Measurements from ENCODE around the gene CFAP100.

The CFAP100 gene

GRCh38 chr3:126485956-126486355, 91.2 kb downstream of the CFAP100 start:
- H3K9me3 ChIP-seq (ENCODE audit: insufficient read depth, low read length), result no peaks in the 10 kb centered on the region
- no peaks in the 10 kb centered on the region for H3K27me3 ChIP-seq (ENCODE audit: low read depth, low read length)
- no peaks in the 10 kb centered on the region for H3K36me3 ChIP-seq (replicated peaks; ENCODE audit: low read depth, low read length)
- H2AFZ ChIP-seq (ENCODE audit: low read depth, low read length), result no peak overlapping the region
- H3K79me2 ChIP-seq (ENCODE audit: low read length), result no peaks in the 10 kb centered on the region
- no peaks in the 10 kb centered on the region for H3K4me1 ChIP-seq (ENCODE audit: low read length)
- no peak overlapping the region for H3K4me2 ChIP-seq (ENCODE audit: low read length)
- no peak for TF ChIP-seq CTCF (IDR thresholded peaks at IDR 0.05; ENCODE audit: low read depth, low read length)
- no peaks in the 10 kb centered on the region for H4K20me1 ChIP-seq (ENCODE audit: insufficient read depth, low read length)
- no peak overlapping the region for H3K27ac ChIP-seq (ENCODE audit: low read length)
- H3K4me3 ChIP-seq (ENCODE audit: low read length), result no peak overlapping the region
- H3K9ac ChIP-seq (ENCODE audit: low read length), result no peak overlapping the region
